Peyer's patch (tissue), 4 donors: Measurements from ENCODE around the gene CEP95.

Experiments used
- POLR2A ChIP-seq, 2 donors: fragments of 450-650 bp; IDR thresholded peaks; one replicate each; pipeline ENCODE4 v1.5.1; 2017; ENCODE audit warnings: antibody characterized with exemption in 2 of 2, mild to moderate bottlenecking in 2 of 2, moderate library complexity in 2 of 2
- TF ChIP-seq, protein P1 (sequence below), 6 experiments: fragments of 450-650 bp in 4 of 6; fragments of 200-600 bp in 2 of 6; sonication (generic) in 1 of 6; IDR thresholded peaks; one replicate each; pipeline ENCODE4 v1.5.1; 2017 to 2019; ENCODE audit warnings: antibody characterized with exemption in 6 of 6, mild to moderate bottlenecking in 3 of 6, moderate library complexity in 1 of 6

DNA sequence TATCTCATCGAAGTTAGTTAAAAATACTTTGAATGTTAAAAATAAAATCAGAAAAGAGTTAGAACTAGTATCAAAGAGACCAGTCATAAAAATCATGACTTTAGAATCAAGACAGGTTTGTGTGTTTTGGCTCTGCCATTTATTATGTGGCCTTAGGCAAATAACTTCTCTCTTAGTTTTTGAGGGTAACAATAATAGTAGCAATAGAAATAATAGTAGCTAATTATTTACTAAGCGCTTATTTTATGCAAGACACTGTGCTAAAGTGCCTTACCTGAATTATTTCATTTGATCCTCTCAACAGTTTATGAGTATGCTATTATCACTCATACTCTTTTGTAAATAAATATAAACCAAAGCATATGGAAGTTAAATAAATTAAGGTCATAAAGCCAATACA lies 78.4 kb downstream of the CEP95 start:
- TF ChIP-seq, protein P1, sequence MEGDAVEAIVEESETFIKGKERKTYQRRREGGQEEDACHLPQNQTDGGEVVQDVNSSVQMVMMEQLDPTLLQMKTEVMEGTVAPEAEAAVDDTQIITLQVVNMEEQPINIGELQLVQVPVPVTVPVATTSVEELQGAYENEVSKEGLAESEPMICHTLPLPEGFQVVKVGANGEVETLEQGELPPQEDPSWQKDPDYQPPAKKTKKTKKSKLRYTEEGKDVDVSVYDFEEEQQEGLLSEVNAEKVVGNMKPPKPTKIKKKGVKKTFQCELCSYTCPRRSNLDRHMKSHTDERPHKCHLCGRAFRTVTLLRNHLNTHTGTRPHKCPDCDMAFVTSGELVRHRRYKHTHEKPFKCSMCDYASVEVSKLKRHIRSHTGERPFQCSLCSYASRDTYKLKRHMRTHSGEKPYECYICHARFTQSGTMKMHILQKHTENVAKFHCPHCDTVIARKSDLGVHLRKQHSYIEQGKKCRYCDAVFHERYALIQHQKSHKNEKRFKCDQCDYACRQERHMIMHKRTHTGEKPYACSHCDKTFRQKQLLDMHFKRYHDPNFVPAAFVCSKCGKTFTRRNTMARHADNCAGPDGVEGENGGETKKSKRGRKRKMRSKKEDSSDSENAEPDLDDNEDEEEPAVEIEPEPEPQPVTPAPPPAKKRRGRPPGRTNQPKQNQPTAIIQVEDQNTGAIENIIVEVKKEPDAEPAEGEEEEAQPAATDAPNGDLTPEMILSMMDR (IDR thresholded peaks at IDR 0.05): no peak
- TF ChIP-seq POLR2A (IDR thresholded peaks at IDR 0.05): no peak
